Stomach (tissue), 4 donors: Measurements from ENCODE around the gene MYEOV.

Experiments
- CTCF ChIP-seq, 7 experiments: fragments of 450-650 bp in 4 of 7; fragments of 200-600 bp in 3 of 7; sonication (generic) in 3 of 7; IDR thresholded peaks; one replicate each; pipeline ENCODE4 v1.5.1; 2016 to 2019; ENCODE audit warnings: antibody characterized with exemption in 7 of 7, control low read depth in 2 of 7, mild to moderate bottlenecking in 1 of 7
- EP300 ChIP-seq: sonication (generic); formaldehyde crosslinking; IDR thresholded peaks from one replicate; pipeline ENCODE4 v1.6.1; 2017; ENCODE audit warnings: antibody characterized with exemption
- POLR2A ChIP-seq, 4 donors: fragments of 450-650 bp; IDR thresholded peaks; one replicate each; pipeline ENCODE4 v1.6.1; 2016; ENCODE audit warnings: antibody characterized with exemption in 4 of 4, control low read depth in 2 of 4, mild to moderate bottlenecking in 1 of 4, moderate library complexity in 1 of 4

- no peak for TF ChIP-seq CTCF (IDR thresholded peaks at IDR 0.05)
- no peak for TF ChIP-seq POLR2A (IDR thresholded peaks at IDR 0.05)
- no peak for TF ChIP-seq EP300
Measured at GRCh38 chr11:69299023-69299461, 5.1 kb downstream of the MYEOV start.
